ENCODE measurements around the gene DHRS13.
"Not testable (repeated sequence)": the region's sequence is repeated elsewhere in the genome, so short reads cannot be mapped to it uniquely, and the experiment has no call there.

DHRS13 gene

DNA sequence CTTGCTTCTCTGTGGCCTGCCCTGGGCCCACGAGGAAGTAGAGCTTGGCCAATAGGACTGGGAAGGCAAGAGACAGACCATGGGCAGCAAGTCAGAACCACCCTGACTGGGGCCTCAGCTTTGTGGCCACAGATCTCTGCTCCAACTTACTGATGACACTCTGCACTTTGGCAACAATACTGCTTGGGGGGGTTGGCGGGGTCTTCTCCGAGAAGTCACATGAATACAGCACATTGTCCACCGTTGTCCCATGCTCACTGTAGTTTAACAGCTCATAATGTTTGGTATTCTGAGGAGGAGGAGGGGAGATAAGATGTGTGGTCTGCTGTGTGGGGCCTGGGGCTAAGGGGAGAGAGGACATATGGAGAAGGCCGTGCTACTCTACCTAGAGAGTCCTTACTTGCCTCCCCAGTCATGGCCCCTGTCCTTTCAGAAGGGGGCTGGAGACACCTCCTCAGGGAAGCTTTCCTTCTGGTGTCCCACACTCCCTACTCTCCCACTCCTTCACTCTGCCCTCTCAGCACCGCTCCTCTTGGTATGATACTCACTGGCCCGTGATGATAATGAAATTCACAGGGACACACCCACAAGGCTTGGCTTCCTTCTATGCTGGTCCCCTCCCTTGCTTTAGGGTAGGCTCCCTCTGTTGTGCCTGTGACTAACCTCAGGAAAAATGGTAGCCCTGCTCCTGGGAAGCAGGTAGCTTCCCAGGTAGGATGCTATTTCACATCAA lies 4.0 kb upstream of the DHRS13 start:
- H3K4me3 ChIP-seq (ENCODE audit: low read depth, low read length) = no peak overlapping the region
- no peak for DNase-seq (ENCODE audit: low read depth)

DNA sequence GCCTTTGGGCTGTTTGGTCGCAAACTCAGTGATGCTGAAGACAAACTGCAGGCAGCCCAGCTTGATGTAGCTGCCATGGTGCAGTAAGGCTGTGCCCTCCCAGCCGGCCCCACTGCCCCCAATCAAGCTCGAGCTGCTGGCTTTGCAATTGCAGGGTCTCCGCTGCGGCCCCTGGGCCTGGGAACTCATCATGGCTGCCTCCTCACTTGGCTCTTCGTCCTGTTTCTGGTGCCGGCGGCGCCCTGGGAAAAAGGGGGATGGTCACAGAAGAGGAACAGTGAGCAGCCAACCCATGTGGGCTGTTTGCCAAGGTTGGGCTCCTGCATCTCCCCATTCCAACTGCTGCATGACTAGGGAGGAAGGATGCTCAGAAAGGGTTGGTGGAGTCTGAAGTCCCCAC lies 3.4 kb upstream of the DHRS13 start:
- DNase-seq (ENCODE audit: low read depth) = no peak
- no peak overlapping the region for H3K4me3 ChIP-seq (ENCODE audit: low read depth, low read length)

DNA sequence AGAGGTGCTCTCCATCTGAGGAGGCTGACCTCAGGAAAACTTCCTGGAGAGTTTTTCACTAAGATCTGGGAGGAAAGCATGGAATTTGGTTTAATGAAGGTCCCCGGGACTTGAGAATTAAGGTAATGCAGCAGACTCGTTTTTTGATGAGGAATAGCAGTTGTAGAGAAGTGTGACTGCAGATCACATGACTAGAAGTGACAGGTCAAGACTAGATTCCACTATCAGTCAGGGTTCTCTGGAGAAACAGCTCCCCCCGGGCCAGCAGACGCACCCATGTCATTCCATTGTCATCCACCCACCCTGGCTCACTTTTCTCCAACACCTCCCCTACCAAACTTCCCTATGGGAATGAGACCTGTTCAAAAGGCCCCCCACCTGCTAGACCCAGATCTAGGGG lies 1.9 kb upstream of the DHRS13 start:
- no peak for DNase-seq (ENCODE audit: low read depth)
- H3K4me3 ChIP-seq (ENCODE audit: low read depth, low read length) = no peak overlapping the region

DNA sequence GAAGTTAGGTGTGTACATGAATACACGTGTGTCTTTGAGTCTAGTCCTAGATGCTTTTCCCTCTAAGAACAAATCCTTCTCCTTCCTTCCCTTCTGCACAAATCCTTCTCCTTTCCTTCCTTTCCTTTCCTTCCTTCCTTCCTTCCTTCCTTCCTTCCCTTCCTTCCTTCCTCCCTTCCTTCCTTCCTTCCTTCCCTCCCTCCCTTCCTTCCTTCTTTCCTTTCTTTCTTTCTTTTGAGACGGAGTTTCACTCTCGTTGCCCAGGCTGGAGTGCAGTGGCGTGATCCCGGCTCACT lies 615 bp upstream of the DHRS13 start:
- not testable (repeated sequence) for H3K4me3 ChIP-seq (ENCODE audit: low read depth, low read length); DNase-seq (ENCODE audit: low read depth)

DNA sequence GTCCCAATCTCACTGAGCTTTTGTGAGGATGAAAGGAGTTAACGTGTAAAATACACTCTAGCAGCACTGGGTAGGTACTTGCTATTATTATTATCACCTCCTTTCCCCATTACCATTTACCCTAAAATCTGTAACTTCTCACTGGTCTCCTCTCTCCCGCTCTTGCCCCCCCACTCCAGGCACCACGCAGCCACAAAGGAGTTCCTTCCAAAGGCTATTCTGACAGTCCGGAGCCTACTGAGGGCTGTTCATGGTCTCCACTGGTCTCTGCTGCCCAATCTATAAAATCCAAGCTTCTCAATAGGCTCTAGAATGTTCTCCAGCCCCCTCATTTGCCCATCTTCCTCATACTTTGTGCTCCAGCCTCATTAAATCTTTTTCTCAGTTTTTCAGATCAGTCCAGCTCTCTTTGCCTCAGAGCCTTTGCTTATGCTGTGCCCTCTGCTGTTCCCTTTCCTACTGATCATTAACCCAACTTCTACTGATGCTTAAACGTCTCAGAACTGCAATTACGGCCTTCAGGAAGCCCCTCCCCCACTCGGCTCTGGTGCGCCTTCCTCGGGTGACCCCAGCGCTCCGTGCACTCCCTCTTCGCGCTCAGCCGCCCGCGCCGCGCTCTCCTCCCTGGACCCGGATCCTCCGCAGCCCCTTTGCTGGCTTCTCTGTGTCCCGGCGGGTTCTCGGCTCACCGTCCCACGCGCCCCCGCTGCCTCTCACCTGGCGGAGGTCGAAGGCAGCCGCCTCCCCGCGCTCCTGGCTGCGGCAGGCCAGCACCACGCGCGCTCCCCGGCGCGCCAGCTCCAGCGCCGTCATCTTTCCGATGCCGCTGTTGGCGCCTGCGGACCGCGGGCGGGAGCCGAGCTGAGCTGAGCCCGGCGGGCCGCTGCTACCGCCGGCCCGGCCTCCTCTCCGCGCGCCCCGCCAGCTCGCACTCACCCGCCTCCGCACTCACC lies 737 bp downstream of the DHRS13 start:
- peak overlapping the region; percentile 65 for H3K4me3 ChIP-seq (ENCODE audit: low read depth, low read length)
- no peak for DNase-seq (ENCODE audit: low read depth)

DNA sequence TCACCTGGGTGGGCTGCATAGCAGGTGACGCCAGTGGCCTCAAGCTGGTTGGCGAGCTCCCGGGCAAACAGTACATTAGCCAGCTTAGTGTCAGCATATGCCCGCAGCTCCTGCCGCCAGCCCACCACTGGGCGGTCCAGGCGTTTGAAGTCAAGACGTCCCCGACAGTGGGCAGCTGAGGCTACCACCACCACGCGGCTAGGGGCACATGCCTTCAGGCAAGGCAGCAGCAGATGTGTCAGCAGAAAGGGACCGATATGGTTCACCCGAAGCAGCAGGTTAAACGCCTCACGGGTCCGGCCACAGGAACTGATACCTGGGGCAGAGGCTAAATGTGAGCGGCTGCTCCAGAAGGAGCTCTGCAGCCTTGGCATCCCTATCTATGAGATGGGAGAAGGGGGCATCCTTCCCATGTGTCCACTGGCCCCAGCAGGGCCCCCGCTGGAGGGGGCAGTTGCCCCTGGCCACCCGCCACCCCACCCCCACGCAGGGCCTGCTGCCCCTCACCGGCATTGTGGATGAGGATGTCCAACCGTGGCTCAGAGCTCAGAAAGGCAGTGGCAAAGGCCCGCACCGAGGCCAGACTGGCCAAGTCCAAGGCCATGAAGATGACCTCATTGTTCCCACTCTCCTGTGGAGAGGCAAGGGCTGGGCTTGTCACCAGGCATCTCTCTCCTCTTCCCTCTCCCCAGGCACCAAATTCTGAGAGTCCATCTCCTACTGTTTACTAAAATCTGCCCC lies 1.7 kb downstream of the DHRS13 start:
- no peak for DNase-seq (ENCODE audit: low read depth)
- H3K4me3 ChIP-seq (ENCODE audit: low read depth, low read length) = no peak overlapping the region

DNA sequence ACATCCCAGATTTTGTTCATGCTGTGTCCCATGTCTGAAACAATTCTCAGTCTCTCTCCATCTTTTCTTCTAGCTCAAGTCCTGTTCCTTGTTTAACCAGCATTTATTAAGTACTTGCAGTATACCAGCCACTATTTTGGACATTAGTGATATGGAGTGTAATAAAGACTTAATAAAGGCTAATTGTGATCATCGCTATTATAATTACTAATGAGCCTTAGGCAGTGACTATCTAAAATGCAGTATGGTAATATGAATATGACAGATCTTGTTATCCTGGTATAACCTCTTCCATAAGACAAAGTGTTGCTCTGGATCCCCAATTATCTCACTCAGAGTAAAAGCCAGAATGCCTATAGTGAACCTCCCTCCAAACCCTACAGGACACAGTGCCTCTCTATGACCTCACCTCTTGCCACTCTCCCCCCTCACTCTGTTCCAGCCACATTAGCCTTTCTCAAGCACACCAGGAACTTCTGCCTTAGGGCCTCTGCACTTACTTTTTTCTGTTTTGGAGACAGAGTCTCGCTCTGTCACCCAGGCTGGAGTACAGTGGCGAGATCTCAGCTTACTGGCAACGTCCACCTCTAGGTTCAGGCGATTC lies 3.6 kb downstream of the DHRS13 start:
- H3K4me3 ChIP-seq (ENCODE audit: low read depth, low read length) = no peak overlapping the region
- no peak for DNase-seq (ENCODE audit: low read depth)

DNA sequence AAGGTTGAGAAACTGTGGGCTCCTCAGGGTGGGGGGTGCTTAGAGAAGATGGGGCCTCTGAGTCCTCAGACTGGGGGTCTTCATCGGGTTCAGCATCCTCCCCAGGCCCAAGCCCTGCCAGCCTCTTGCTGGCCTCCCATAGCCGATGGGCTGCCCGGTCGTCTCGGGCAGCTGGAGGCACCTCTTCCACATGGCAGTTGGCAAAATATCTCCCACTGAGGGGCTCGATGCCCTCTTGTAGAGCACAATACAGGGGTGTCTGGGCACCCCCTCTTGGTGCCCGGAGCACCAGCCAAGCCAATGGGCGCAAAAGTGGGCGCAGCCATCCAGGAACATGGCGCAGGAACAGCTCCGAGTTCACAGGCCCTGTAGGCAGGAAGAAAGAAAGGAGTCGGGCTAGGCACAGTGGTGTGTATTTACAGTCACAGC lies 4.3 kb downstream of the DHRS13 start:
- H3K4me3 ChIP-seq (ENCODE audit: low read depth, low read length) = no peak overlapping the region
- DNase-seq (ENCODE audit: low read depth) = no peak

DNA sequence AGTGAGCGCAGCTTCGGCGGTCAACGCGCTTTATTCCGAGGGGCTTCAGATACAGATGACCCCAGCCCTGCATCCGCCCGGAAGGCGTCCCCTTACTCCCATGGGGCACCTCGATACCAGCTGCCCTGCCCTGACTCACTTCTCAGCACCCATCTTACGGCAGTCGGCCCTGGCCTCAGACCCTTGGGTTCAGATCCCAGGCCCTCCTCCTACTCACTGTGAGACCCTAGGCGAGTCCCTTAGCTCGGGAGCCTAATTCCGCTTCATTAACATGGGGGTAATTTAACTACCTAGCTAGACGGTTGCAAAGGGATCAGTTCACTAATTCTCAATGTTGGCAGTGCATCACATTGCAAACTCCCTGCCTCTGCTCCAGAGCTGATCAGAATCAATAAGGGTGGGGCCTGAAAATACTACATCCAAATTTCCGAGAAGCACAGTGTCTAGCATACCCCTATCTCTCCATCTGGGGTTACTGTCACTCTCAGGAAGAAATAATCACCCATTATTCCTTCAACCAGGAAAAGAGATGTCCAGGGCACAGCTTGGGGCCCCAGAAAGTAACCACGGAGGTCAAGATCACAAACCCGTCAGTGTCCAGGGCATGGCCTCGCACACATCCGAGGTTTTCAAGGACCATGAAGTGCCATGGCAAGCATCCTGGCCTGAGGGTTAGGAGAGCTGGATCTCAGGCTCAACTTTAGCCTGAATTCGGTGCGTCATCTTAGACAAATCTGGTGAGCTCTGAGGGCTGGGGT lies 4.9 kb downstream of the DHRS13 start:
- no peak for DNase-seq (ENCODE audit: low read depth)
- peak overlapping the region; percentile 86 for H3K4me3 ChIP-seq (ENCODE audit: low read depth, low read length)

DNA sequence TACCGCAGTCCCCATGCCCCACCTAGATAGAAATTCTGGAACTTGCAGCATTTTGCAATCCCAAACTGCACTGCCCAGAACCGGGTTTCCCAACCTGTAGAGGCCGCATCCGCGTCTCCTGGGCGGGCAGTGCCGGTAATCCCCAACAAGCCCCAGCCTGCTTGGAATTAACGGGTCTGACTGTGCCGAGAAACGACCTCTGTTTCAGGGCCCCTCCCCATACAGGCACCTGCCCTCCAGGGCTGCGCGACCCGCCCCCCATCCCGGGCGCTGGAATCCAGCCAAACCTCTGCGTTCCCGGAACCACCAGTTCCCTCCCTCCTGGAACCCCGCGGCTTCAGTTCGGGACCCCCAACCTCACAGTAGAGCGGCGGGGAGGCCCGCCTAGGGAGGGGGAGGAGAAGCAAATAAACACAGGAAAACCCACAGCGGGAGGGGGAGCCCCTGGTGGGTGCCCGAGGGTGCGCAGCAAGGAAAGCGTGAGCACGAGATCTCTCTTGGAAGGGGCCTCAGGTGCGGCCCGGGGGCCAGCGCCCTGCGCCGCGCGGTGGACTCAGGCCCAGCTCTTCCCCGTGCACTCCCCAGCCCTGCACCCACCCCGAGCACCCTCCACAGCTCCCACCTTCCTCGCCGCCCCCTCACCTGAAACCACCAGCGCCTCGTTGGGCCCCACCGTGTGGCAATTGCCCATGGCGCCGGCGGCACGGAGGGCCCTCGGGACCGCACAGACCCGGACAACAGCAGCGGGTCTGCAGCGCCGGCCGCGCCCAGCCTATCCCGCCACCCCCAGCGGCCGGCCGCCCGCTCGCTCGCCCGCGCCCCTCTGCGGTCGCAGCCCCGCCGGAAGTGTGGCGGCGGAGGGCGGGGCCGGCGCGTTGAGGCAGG lies 5.8 kb downstream of the DHRS13 start, which contains the start of gene FLOT2:
FLOT2 (minus strand) TSS at position 850 of the 885 bp plus-strand sequence; CDS start at position 691, 159 bp downstream.
- DNase-seq (ENCODE audit: low read depth) = no peak
- H3K4me3 ChIP-seq (ENCODE audit: low read depth, low read length) = peak within 1 kb of the TSS; percentile 86

DNA sequence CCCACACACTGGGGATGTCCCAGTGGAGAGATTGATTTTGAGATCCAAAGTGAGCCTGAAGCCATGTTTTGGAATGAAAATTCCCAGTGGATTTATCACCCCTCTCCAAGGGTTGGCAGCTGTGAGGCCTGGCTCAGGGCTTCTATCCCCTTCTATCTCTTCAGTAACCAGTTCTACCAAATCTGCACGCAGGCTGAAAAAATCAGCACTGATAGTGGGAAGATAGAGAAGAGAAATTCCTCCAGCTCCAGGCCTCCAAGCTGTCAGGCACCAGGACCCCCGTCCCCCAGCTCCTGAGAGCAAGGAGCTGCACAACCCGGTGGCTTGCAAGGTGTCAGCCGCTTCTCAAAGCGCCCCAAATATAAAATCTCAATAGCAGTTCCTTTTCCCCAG lies 6.4 kb downstream of the DHRS13 start:
- peak overlapping the region; percentile 86 for H3K4me3 ChIP-seq (ENCODE audit: low read depth, low read length)
- no peak for DNase-seq (ENCODE audit: low read depth)

DNA sequence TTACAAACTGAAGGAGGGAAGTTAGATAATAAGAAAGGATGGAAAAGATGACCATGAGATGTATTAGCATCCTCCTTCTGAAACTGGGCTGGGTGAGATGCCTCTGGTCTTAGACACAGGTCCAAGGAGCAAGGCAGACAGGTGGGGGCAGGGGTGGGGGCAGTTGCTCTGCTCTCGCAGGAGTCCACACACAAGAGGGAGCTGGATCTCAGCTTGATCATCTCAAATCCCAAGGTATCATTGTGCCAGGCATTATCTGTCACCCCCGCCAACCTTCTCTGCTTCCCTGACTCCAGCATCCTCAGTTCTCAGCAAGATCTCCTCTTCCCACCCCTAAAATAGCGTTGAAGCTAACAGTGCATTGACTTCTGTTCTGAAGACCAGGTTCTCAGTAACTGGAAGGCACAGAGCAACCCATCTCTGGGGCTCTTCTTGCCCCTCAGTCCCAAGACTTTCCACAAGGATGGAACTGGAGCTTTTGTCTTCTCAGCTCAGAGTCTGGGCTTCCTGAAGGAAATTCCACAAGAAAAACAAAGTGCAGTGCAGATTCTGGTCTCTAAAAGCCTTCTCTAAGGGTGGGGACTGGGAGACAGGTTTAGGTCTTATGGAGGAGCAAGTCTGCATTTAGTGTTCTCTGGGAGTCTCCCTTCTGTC lies 7.0 kb downstream of the DHRS13 start:
- no peak for DNase-seq (ENCODE audit: low read depth)
- no peak overlapping the region for H3K4me3 ChIP-seq (ENCODE audit: low read depth, low read length)

DNA sequence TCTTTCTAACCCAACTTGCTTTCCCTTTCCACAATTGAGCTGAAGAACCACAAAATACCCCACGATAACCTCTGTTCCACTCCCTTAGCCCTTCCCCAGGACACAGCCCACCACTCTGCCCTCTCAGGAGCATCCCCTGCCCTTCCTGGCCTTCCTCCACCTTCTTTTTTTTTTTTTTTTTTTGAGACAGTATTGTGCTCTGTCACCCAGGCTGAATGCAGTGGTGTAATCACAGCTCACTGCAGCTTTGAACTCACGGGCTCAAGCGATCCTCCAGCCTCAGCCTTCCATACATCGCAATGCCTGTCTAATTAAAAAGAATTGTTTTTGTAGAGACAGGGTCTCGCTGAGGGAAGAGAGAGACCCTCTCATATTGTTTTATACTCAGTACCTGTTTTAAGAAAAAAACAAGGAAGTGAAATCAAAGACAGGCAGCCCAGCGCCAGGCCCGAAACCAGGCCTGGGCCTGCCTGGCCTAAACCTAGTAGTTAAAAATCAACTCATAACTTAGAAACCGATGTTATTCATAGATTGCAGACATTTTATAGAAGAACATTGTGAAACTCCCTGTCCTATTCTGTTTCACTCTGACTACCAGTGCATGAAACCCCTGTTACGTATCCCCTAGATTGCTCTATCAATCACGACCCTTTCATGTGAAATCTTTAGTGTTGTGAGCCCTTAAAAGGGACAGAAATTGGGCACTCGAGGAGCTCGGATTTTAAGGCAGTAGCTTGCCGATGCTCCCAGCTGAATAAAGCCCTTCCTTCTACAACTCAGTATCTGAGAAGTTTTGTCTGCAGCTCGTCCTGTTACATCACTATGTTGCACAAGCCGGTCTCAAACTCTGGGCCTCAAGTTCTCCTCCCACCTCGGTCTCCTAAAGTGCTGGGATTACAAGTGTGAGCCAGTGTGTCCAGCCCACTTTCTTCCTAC lies 9.4 kb downstream of the DHRS13 start:
- DNase-seq (ENCODE audit: low read depth); H3K4me3 ChIP-seq (ENCODE audit: low read depth, low read length): not testable (repeated sequence)

DNA sequence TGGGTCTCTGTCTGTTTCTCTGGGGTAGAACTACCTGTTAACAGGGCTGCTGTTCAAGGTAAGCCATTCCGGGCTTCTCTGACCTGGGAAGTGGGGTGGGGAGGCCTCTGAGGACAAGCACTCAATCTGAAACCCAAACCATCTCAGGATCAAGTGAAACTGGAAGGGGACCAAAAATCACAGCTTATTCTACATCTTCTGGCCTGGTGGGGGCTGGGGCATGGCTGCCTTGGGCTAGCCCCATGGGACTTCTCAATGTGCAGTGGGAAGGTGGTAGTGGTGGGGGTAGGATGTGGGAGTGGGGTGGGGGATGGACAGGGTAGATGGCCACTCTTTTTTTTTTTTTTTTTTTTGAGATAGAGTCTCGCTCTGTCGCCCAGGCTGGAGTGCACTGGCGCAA lies 10.9 kb downstream of the DHRS13 start:
- no peak for DNase-seq (ENCODE audit: low read depth)
- H3K4me3 ChIP-seq (ENCODE audit: low read depth, low read length) = no peak overlapping the region

DNA sequence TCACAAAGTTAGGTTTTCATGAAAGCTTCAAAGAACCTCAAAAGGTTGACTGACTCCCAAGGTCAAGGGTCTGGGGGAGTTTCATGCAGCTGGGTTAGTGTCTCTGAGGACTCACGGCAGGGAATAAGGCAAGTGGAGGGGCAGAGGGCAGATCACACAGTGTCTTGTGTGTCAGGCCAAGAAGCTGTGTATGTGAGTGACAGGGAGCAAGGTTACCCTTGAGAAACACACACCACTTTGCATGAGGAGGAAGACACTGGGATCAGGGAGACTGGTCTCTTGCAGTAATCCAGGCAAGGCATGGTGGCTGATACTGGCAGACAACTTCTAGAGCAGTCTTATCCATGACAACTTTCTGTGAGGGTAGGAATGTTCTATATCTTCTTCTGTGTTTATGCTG lies 11.7 kb downstream of the DHRS13 start:
- no peak for DNase-seq (ENCODE audit: low read depth)

DNA sequence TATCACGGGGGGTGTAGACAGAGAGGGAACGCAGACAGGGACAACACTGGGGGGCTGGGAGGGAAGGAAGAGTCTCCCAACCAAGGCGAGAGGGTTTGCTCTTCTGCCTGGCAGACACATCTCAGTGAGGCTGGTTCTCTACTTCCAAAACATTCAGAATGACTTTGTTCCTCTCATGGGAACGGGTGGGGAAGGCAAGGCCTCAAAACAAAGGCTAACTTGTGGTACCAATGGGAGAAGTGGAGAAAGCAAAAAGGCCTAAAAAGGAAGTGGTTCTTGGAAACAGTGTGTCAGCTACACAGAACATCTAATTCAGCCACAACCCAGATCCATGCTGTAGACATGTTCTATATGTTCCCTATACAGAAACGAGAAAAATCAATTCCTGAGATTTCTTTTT lies 12.9 kb downstream of the DHRS13 start:
- no peak overlapping the region for H3K4me3 ChIP-seq (ENCODE audit: low read depth, low read length)
- no peak for DNase-seq (ENCODE audit: low read depth)

More for the DNA sequence above, 11.7 kb downstream of the DHRS13 start:
- no peak overlapping the region for H3K4me3 ChIP-seq (ENCODE audit: low read depth, low read length)

DNA sequence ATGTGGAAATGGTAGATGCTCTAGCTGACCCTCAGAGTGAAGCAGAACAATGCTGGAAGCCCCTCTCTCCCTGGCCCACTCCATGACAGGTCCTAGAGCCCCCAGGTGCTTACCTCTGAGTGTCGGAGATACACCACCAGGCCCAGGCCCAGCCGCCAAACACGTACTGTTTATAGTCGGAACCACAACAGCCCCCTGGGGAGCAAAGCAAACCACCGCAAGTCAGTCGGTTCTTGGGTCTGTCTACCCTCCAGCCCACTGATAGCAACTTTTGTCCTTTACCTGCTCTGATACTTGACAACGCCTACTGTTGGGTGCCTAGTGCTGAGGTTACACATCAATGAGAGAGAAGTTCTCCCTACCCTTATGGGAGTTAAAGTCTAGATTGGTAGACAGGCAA lies 14.0 kb downstream of the DHRS13 start:
- DNase-seq (ENCODE audit: low read depth) = no peak
- H3K4me3 ChIP-seq (ENCODE audit: low read depth, low read length) = no peak overlapping the region

All from skeletal muscle cell (primary cell).